ENCODE results near the gene CFAP77. TPM values are rescaled to one million over a fixed set of nuclear protein-coding genes. Genes with fewer than 3 reads are reported as not detected.

Gene CFAP77
- total and polyA plus RNA-seq, 2 of the 13 experiments (the other 11 are each of a cell fraction or from before 2014, with no cell fraction given), result not detected

DNA sequence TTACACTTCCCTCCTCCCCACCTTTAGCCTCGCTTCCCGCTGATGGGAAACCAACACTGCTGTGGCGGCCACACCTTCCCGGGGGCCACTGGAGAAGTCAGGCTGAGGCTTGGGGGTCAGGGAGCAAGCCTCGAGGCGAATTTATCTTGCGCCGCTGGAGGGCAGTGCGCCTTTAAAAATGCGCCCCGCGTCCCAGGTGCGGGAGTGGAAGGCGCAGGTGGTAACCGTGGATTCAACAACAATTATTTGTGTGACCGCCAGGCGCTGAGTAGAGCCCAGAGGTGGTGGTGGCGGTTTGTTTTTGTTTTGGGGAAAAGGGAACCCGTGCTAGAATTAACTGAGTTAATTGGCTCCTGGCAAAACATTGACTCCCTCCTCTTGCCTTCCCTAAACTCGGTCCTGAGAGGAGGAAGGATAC is 1.1 kb downstream of the CFAP77 start (continued):
- no peak for TF ChIP-seq ZNF839 (CRISPR knock-in tag; IDR thresholded peaks at IDR 0.05; ENCODE audit: borderline replicate concordance)
- no peak for TF ChIP-seq RARG (CRISPR knock-in tag; IDR thresholded peaks at IDR 0.05; ENCODE audit: low read depth)
- TF ChIP-seq, protein P1, sequence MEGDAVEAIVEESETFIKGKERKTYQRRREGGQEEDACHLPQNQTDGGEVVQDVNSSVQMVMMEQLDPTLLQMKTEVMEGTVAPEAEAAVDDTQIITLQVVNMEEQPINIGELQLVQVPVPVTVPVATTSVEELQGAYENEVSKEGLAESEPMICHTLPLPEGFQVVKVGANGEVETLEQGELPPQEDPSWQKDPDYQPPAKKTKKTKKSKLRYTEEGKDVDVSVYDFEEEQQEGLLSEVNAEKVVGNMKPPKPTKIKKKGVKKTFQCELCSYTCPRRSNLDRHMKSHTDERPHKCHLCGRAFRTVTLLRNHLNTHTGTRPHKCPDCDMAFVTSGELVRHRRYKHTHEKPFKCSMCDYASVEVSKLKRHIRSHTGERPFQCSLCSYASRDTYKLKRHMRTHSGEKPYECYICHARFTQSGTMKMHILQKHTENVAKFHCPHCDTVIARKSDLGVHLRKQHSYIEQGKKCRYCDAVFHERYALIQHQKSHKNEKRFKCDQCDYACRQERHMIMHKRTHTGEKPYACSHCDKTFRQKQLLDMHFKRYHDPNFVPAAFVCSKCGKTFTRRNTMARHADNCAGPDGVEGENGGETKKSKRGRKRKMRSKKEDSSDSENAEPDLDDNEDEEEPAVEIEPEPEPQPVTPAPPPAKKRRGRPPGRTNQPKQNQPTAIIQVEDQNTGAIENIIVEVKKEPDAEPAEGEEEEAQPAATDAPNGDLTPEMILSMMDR (CRISPR knock-in tag; IDR thresholded peaks at IDR 0.05), result peak; percentile 92
- TF ChIP-seq, protein P2, sequence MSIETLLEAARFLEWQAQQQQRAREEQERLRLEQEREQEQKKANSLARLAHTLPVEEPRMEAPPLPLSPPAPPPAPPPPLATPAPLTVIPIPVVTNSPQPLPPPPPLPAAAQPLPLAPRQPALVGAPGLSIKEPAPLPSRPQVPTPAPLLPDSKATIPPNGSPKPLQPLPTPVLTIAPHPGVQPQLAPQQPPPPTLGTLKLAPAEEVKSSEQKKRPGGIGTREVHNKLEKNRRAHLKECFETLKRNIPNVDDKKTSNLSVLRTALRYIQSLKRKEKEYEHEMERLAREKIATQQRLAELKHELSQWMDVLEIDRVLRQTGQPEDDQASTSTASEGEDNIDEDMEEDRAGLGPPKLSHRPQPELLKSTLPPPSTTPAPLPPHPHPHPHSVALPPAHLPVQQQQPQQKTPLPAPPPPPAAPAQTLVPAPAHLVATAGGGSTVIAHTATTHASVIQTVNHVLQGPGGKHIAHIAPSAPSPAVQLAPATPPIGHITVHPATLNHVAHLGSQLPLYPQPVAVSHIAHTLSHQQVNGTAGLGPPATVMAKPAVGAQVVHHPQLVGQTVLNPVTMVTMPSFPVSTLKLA (IDR thresholded peaks at IDR 0.05), result no peak
- TF ChIP-seq ZNF292 (CRISPR knock-in tag; IDR thresholded peaks at IDR 0.05; ENCODE audit: borderline replicate concordance, low read depth), result no peak
- TF ChIP-seq GTF3A (CRISPR knock-in tag; conservative IDR thresholded peaks at IDR 0.05), result no peak
- TF ChIP-seq AHR (CRISPR knock-in tag; IDR thresholded peaks at IDR 0.05), result no peak
- no peak for TF ChIP-seq ZNF121 (CRISPR knock-in tag; IDR thresholded peaks at IDR 0.05)
- TF ChIP-seq, protein P3, sequence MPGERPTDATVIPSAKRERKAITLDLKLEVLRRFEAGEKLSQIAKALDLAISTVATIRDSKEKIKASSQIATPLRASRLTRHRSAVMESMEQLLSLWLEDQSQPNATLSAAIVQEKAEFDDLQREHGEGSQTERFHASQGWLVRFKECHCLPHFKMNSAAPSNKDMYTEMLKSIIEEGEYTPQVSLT (CRISPR knock-in tag; IDR thresholded peaks at IDR 0.05; ENCODE audit: borderline replicate concordance, low read depth), result no peak
- TF ChIP-seq, protein P4, sequence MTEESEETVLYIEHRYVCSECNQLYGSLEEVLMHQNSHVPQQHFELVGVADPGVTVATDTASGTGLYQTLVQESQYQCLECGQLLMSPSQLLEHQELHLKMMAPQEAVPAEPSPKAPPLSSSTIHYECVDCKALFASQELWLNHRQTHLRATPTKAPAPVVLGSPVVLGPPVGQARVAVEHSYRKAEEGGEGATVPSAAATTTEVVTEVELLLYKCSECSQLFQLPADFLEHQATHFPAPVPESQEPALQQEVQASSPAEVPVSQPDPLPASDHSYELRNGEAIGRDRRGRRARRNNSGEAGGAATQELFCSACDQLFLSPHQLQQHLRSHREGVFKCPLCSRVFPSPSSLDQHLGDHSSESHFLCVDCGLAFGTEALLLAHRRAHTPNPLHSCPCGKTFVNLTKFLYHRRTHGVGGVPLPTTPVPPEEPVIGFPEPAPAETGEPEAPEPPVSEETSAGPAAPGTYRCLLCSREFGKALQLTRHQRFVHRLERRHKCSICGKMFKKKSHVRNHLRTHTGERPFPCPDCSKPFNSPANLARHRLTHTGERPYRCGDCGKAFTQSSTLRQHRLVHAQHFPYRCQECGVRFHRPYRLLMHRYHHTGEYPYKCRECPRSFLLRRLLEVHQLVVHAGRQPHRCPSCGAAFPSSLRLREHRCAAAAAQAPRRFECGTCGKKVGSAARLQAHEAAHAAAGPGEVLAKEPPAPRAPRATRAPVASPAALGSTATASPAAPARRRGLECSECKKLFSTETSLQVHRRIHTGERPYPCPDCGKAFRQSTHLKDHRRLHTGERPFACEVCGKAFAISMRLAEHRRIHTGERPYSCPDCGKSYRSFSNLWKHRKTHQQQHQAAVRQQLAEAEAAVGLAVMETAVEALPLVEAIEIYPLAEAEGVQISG (CRISPR knock-in tag; IDR thresholded peaks at IDR 0.05), result 0 out of 2 replicates have a peak, but pooled peaks have one; percentile 23
- TF ChIP-seq, protein P5, sequence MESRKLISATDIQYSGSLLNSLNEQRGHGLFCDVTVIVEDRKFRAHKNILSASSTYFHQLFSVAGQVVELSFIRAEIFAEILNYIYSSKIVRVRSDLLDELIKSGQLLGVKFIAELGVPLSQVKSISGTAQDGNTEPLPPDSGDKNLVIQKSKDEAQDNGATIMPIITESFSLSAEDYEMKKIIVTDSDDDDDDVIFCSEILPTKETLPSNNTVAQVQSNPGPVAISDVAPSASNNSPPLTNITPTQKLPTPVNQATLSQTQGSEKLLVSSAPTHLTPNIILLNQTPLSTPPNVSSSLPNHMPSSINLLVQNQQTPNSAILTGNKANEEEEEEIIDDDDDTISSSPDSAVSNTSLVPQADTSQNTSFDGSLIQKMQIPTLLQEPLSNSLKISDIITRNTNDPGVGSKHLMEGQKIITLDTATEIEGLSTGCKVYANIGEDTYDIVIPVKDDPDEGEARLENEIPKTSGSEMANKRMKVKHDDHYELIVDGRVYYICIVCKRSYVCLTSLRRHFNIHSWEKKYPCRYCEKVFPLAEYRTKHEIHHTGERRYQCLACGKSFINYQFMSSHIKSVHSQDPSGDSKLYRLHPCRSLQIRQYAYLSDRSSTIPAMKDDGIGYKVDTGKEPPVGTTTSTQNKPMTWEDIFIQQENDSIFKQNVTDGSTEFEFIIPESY (CRISPR knock-in tag; IDR thresholded peaks at IDR 0.05), result no peak
- TF ChIP-seq, protein P6, sequence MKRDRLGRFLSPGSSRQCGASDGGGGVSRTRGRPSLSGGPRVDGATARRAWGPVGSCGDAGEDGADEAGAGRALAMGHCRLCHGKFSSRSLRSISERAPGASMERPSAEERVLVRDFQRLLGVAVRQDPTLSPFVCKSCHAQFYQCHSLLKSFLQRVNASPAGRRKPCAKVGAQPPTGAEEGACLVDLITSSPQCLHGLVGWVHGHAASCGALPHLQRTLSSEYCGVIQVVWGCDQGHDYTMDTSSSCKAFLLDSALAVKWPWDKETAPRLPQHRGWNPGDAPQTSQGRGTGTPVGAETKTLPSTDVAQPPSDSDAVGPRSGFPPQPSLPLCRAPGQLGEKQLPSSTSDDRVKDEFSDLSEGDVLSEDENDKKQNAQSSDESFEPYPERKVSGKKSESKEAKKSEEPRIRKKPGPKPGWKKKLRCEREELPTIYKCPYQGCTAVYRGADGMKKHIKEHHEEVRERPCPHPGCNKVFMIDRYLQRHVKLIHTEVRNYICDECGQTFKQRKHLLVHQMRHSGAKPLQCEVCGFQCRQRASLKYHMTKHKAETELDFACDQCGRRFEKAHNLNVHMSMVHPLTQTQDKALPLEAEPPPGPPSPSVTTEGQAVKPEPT (CRISPR knock-in tag; IDR thresholded peaks at IDR 0.05; ENCODE audit: low read depth), result no peak
- TF ChIP-seq EP300 (IDR thresholded peaks at IDR 0.05; ENCODE audit: low read depth in 2 of 2, low read length in 2 of 2), result no peak
- TF ChIP-seq EP300 (CRISPR knock-in tag; IDR thresholded peaks at IDR 0.05; ENCODE audit: borderline replicate concordance), result no peak
- TF ChIP-seq SP4 (CRISPR knock-in tag; IDR thresholded peaks at IDR 0.05), result no peak
- TF ChIP-seq ZNF468 (CRISPR knock-in tag; IDR thresholded peaks at IDR 0.05), result no peak
- TF ChIP-seq RBM39 (IDR thresholded peaks at IDR 0.05; ENCODE audit: low read depth, low read length, poor library complexity, severe bottlenecking), result no peak
- TF ChIP-seq, protein P7, sequence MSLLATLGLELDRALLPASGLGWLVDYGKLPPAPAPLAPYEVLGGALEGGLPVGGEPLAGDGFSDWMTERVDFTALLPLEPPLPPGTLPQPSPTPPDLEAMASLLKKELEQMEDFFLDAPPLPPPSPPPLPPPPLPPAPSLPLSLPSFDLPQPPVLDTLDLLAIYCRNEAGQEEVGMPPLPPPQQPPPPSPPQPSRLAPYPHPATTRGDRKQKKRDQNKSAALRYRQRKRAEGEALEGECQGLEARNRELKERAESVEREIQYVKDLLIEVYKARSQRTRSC (CRISPR knock-in tag; IDR thresholded peaks at IDR 0.05; ENCODE audit: low read depth), result no peak
